IMR-90 (cell line): Measurements from ENCODE around the gene DNM3. TPM values are rescaled to one million over a fixed set of nuclear protein-coding genes. Genes with fewer than 3 reads are reported as not detected.

Experiments used
- ATAC-seq: fragments of 200-7000 bp; cut with Tn5 transposase; 2 replicates; pipeline ENCODE4 v1.9.1; 2020; ENCODE audit warnings: low read depth, mild to moderate bottlenecking, moderate library complexity
- BruUV-seq: library from RNA; stranded (reverse); fragments of 400-500 nt; replicated peaks from 2 replicates; lab custom pipeline; 2021; lab: Mats Ljungman, UMichigan
- CTCF ChIA-PET: fragments of 300-600 bp; formaldehyde crosslinking; extraction: SDS; loops from one replicate; lab custom pipeline; 2021; ENCODE audit warnings: antibody characterized with exemption; lab: Yijun Ruan, JAX
- POLR2A ChIA-PET: fragments of 300-600 bp; sonication (Branson Sonifier 250); formaldehyde crosslinking; loops from one replicate; lab custom pipeline; 2022; ENCODE audit warnings: antibody characterized with exemption; ENCODE audit not compliant: unreplicated experiment; lab: Charles Lee
- DNase-seq: peaks from one replicate; pipeline ENCODE4 v3.0.0; 2013
- H2AFZ ChIP-seq: replicated peaks from 2 replicates; pipeline ENCODE3; 2013; ENCODE audit warnings: low read length, mild to moderate bottlenecking; ENCODE audit not compliant: poor library complexity
- H2AK5ac ChIP-seq: 2 replicates; pipeline ENCODE4 v1.6.1; 2013; ENCODE audit warnings: low read depth, low read length, inconsistent platforms
- H2AK9ac ChIP-seq: replicated peaks from 2 replicates; pipeline ENCODE3; 2013; ENCODE audit warnings: mild to moderate bottlenecking, low read depth, low read length, moderate library complexity; ENCODE audit not compliant: poor library complexity
- H2BK120ac ChIP-seq: 2 replicates; pipeline ENCODE4 v1.6.1; 2013; ENCODE audit warnings: low read depth, low read length, inconsistent platforms
- H2BK15ac ChIP-seq: 3 replicates; pipeline ENCODE4 v1.6.1; 2013; ENCODE audit warnings: low read depth, low read length, inconsistent platforms
- H2BK20ac ChIP-seq: 2 replicates; pipeline ENCODE4 v1.6.1; 2013; ENCODE audit warnings: low read depth, mild to moderate bottlenecking, inconsistent platforms, low read length, moderate library complexity
- H2BK5ac ChIP-seq: 2 replicates; pipeline ENCODE4 v1.6.1; 2013; ENCODE audit warnings: mild to moderate bottlenecking, low read depth, low read length, inconsistent platforms; ENCODE audit not compliant: poor library complexity, severe bottlenecking
- H3K14ac ChIP-seq: replicated peaks from 2 replicates; pipeline ENCODE4 v1.6.1; 2013; ENCODE audit warnings: low read depth, low read length, inconsistent platforms
- H3K18ac ChIP-seq: 2 replicates; pipeline ENCODE4 v1.6.1; 2013; ENCODE audit warnings: low read depth, low read length, control low read depth
- H3K23ac ChIP-seq: 2 replicates; pipeline ENCODE4 v1.6.1; 2013; ENCODE audit warnings: low read depth, low read length, inconsistent platforms
- H3K27ac ChIP-seq: 2 replicates; pipeline ENCODE4 v1.5.1; 2013; ENCODE audit warnings: mild to moderate bottlenecking, control low read depth, low read length; ENCODE audit not compliant: insufficient read depth
- H3K27me3 ChIP-seq: 2 replicates; pipeline ENCODE4 v1.6.1; 2013; ENCODE audit warnings: low read length; ENCODE audit not compliant: control insufficient read depth, insufficient read depth
- H3K36me3 ChIP-seq: 2 replicates; pipeline ENCODE4 v1.6.1; 2013; ENCODE audit warnings: low read length, mixed read lengths; ENCODE audit not compliant: control insufficient read depth, insufficient read depth
- H3K4ac ChIP-seq: 2 replicates; pipeline ENCODE4 v1.6.1; 2013; ENCODE audit warnings: low read depth, low read length, inconsistent platforms
- H3K4me1 ChIP-seq: 2 replicates; pipeline ENCODE4 v1.6.1; 2013; ENCODE audit warnings: low read length, mixed read lengths; ENCODE audit not compliant: control insufficient read depth, insufficient read depth
- H3K4me2 ChIP-seq: 2 replicates; pipeline ENCODE4 v1.6.1; 2013; ENCODE audit warnings: low read depth, mild to moderate bottlenecking, control low read depth, low read length, moderate library complexity
- H3K4me3 ChIP-seq: 2 replicates; pipeline ENCODE4 v1.5.1; 2013; ENCODE audit warnings: low read depth, mild to moderate bottlenecking, control low read depth, low read length, moderate library complexity; ENCODE audit not compliant: insufficient read depth
- H3K56ac ChIP-seq: 2 replicates; pipeline ENCODE4 v1.6.1; 2013; ENCODE audit warnings: low read length, inconsistent platforms; ENCODE audit not compliant: insufficient read depth; ENCODE audit errors: extremely low read depth
- H3K79me1 ChIP-seq, 2 experiments: 2 replicates each; pipeline ENCODE4 v1.6.1; 2013; ENCODE audit warnings: low read length in 2 of 2, inconsistent platforms in 1 of 2, low read depth in 1 of 2
- H3K9ac ChIP-seq: 2 replicates; pipeline ENCODE4 v1.6.1; 2013; ENCODE audit warnings: low read depth, low read length, control low read depth
- H3K9me1 ChIP-seq: 2 replicates; pipeline ENCODE4 v1.6.1; 2013; ENCODE audit warnings: low read length, inconsistent platforms; ENCODE audit not compliant: insufficient read depth
- H3K9me3 ChIP-seq: 2 replicates; pipeline ENCODE4 v1.6.1; 2013; ENCODE audit warnings: low read length; ENCODE audit not compliant: control insufficient read depth, insufficient read depth
- H4K20me1 ChIP-seq: 2 replicates; pipeline ENCODE4 v1.6.1; 2013; ENCODE audit warnings: low read length, inconsistent platforms; ENCODE audit not compliant: insufficient read depth
- H4K5ac ChIP-seq: 2 replicates; pipeline ENCODE4 v1.6.1; 2013; ENCODE audit warnings: mild to moderate bottlenecking, low read depth, low read length, control low read depth
- H4K8ac ChIP-seq, 2 experiments: 2 replicates each; pipeline ENCODE4 v1.6.1; 2013; ENCODE audit warnings: low read depth in 2 of 2, low read length in 2 of 2, control low read depth in 1 of 2, inconsistent platforms in 1 of 2
- H4K91ac ChIP-seq: 2 replicates; pipeline ENCODE4 v1.6.1; 2013; ENCODE audit warnings: low read depth, low read length, inconsistent platforms; ENCODE audit not compliant: insufficient read depth
- BHLHE40 ChIP-seq: fragments of 150-350 bp; IDR thresholded peaks from 2 replicates; pipeline ENCODE4 v1.6.1; 2016; ENCODE audit warnings: mild to moderate bottlenecking, low read depth, low read length
- CTCF ChIP-seq: conservative IDR thresholded peaks from 2 replicates; pipeline ENCODE4 v1.5.1; 2012; ENCODE audit warnings: mild to moderate bottlenecking, low read depth, low read length, improper control_type of control experiment
- ELK1 ChIP-seq: fragments of 150-350 bp; IDR thresholded peaks from 2 replicates; pipeline ENCODE4 v1.6.1; 2016; ENCODE audit warnings: low read depth, mild to moderate bottlenecking, low read length, moderate library complexity, borderline replicate concordance
- FOS ChIP-seq: fragments of 150-350 bp; IDR thresholded peaks from 2 replicates; pipeline ENCODE4 v1.6.1; 2016; ENCODE audit warnings: low read depth, low read length
- MAFK ChIP-seq: IDR thresholded peaks from 2 replicates; pipeline ENCODE4 v1.6.1; 2012; ENCODE audit warnings: low read depth, low read length, improper control_type of control experiment
- MAZ ChIP-seq: IDR thresholded peaks from 2 replicates; pipeline ENCODE4 v1.6.1; 2012; ENCODE audit warnings: low read depth, mild to moderate bottlenecking, low read length, improper control_type of control experiment, moderate library complexity, borderline replicate concordance
- MXI1 ChIP-seq: IDR thresholded peaks from 2 replicates; pipeline ENCODE4 v1.6.1; 2012; ENCODE audit warnings: low read depth, mild to moderate bottlenecking, low read length, moderate library complexity, borderline replicate concordance
- POLR2A ChIP-seq: IDR thresholded peaks from 2 replicates; pipeline ENCODE4 v1.6.1; 2012; ENCODE audit warnings: mild to moderate bottlenecking, low read depth, low read length
- RAD21 ChIP-seq: IDR thresholded peaks from 2 replicates; pipeline ENCODE4 v1.6.1; 2012; ENCODE audit warnings: low read length, improper control_type of control experiment
- RCOR1 ChIP-seq: IDR thresholded peaks from 2 replicates; pipeline ENCODE4 v1.6.1; 2012; ENCODE audit warnings: mild to moderate bottlenecking, low read length, improper control_type of control experiment; ENCODE audit not compliant: insufficient replicate concordance
- RFX5 ChIP-seq: IDR thresholded peaks from 2 replicates; pipeline ENCODE4 v1.8.0; 2012; ENCODE audit warnings: low read depth, mild to moderate bottlenecking, low read length, moderate library complexity
- SMC3 ChIP-seq: fragments of 150-350 bp; IDR thresholded peaks from 2 replicates; pipeline ENCODE4 v1.6.1; 2016; ENCODE audit warnings: low read depth, mild to moderate bottlenecking, antibody characterized with exemption, low read length, moderate library complexity
- WGBS, 2 experiments: methylation state at CpG; one replicate each; pipeline versions ENCODE4 v1.1.5 to v1.1.7; 2013; ENCODE audit warnings: missing lambda C conversion rate in 2 of 2; ENCODE audit not compliant: insufficient read length in 1 of 2; ENCODE audit errors: extremely low coverage in 2 of 2; 5-methylcytosine and 5-hydroxymethylcytosine counted together
- dilution Hi-C: fragments of 300-500 bp; cut with HindIII; formaldehyde crosslinking; loops from one replicate; pipeline ENCODE4 v1.14.3; 2018; ENCODE audit warnings: low sequenced_read_pairs; ENCODE audit not compliant: unreplicated experiment
- in situ Hi-C: fragments of 300-500 bp; cut with MboI; formaldehyde crosslinking; loops from 3 replicates; pipeline ENCODE4 v1.14.3; 2019; ENCODE audit warnings: low sequenced_read_pairs, inconsistent platforms, mixed read lengths
- intact Hi-C: fragments of 100-400 bp; cut with micrococcal nuclease; formaldehyde crosslinking; loops from 2 replicates; pipeline ENCODE4 v1.10.0; 2022
- polyA plus RNA-seq, 3 experiments: library from polyadenylated mRNA; depleted of rRNA; stranded (reverse); fragments of >200 nt; gene quantifications; 2 replicates each; pipeline ENCODE4 v1.2.3, GENCODE V29; 2012; ENCODE audit warnings: low replicate concordance in 1 of 3
- total RNA-seq: library from RNA; depleted of rRNA; stranded (reverse); fragments of >200 nt; gene quantifications from 2 replicates; pipeline ENCODE4 v1.2.3, GENCODE V29; 2012

The DNM3 gene
- total and polyA plus RNA-seq, 2 of the 4 experiments (the other 2 are of a cell fraction) = 0.36 TPM

GRCh38 chr1:171863531-171863930, 22.2 kb downstream of the DNM3 start:
- WGBS, 2 experiments = no CpG with 5 or more reads among the region's 4 CpGs
- ATAC-seq = no peak
- Histone ChIP-seq H2BK20ac (no peak overlapping the region), H3K4me2 (no peak overlapping the region), H4K8ac (no peak overlapping the region), H2AFZ (no peak overlapping the region), H3K14ac (no peak overlapping the region), H2AK5ac (no peak overlapping the region), H3K79me1 (no peaks in the 10 kb centered on the region), H2BK120ac (no peak overlapping the region), H3K18ac (no peak overlapping the region), H2BK15ac (no peak overlapping the region), H3K36me3 (no peaks in the 10 kb centered on the region), H3K27ac (no peak overlapping the region), H3K56ac (no peak overlapping the region), H4K91ac (no peak overlapping the region), H3K9ac (no peak overlapping the region), H3K4me3 (no peak overlapping the region), H3K4me1 (no peaks in the 10 kb centered on the region), H3K23ac (no peak overlapping the region), H3K4ac (no peak overlapping the region), H2BK5ac (no peak overlapping the region), H3K9me3 (no peaks in the 10 kb centered on the region), H2AK9ac (no peak overlapping the region), H4K20me1 (no peaks in the 10 kb centered on the region), H4K5ac (no peak overlapping the region), H3K27me3 (no peaks in the 10 kb centered on the region), H3K9me1 (no peaks in the 10 kb centered on the region)
- TF ChIP-seq CTCF = no peak
- no peak for TF ChIP-seq MXI1
- TF ChIP-seq MAZ = no peak
- no peak for TF ChIP-seq BHLHE40
- no peak for TF ChIP-seq SMC3
- no peak for TF ChIP-seq FOS
- TF ChIP-seq ELK1 = no peak
- no peak for TF ChIP-seq MAFK
- no peak for TF ChIP-seq RAD21
- no peak for TF ChIP-seq RFX5
- TF ChIP-seq RCOR1 = no peak
- no peak for TF ChIP-seq POLR2A
- in situ Hi-C loops = no loop called here
- dilution Hi-C loops = no loop called here
- ChIA-PET POLR2A (no interaction called here), CTCF (no interaction called here)
- intact Hi-C loops = no loop called here
- no TSS peak for BruUV-seq
- DNase-seq = no peak
